OCI-LY1 (cell line): Measurements from ENCODE around the gene DIAPH2.

ENCODE experiments used
- CTCF ChIP-seq: fragments of 200-600 bp; sonication (generic), shearing (Covaris generic); IDR thresholded peaks from 2 replicates; pipeline ENCODE4 v1.5.1; 2017; ENCODE audit warnings: mild to moderate bottlenecking, antibody characterized with exemption, low read length, moderate library complexity, mixed read lengths
- EZH2 ChIP-seq: fragments of 200-600 bp; sonication (generic), shearing (Covaris generic); IDR thresholded peaks from 2 replicates; pipeline ENCODE4 v1.8.0; 2017; ENCODE audit warnings: borderline replicate concordance, mixed run types, mild to moderate bottlenecking, antibody characterized with exemption, low read length, moderate library complexity, mixed read lengths

DNA sequence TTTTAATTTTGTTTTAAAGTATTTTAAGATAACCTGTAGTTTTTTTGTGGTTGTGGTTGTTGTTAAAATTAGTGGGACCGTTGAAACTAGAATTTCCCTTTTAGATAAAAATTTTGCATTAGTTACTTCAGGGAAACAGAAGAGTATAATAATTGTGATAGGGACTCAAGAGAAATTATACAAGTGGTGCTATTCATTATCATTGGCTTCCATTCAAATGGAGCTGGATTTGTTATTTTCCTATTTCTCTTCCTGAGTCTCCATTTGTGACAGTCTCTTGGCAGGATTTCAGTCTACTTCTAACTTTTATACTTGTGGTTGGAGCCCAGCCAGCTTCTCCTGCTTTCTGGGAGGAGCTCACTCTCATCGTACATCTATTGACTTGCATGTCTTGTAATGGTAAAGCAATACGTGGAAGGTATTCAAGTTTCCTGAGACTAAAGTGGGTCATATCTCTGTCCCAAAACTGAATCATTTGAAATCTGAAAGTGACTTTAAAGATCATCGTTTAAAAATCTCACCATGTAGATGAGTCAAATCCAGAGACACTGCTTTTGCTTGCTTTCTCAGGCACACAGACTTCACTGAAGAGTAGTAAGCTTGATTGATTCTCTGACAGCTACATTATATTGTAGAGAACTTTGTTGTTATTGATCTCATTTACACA lies 354.9 kb downstream of the DIAPH2 start:
- TF ChIP-seq CTCF (no peak), EZH2 (no peak)
